Keratinocyte (primary cell): ENCODE measurements around the gene CACNA1I.

Source experiments
- EZH2 ChIP-seq: IDR thresholded peaks from one replicate; pipeline ENCODE4 v1.6.1; 2012; ENCODE audit warnings: inconsistent platforms, mild to moderate bottlenecking, low read length, moderate library complexity
- TF ChIP-seq, protein P1 (sequence below), 3 experiments: IDR thresholded peaks in 1 of 3; conservative IDR thresholded peaks in 1 of 3; optimal IDR thresholded peaks in 1 of 3; 2 replicates in 2 of 3; 3 replicates in 1 of 3; pipeline versions ENCODE3 to v1.5.1; 2011; ENCODE audit warnings: low read length in 3 of 3, mild to moderate bottlenecking in 3 of 3, moderate library complexity in 2 of 3, control low read depth in 1 of 3, inconsistent platforms in 1 of 3; ENCODE audit not compliant: insufficient read depth in 2 of 3; ENCODE audit errors: extremely low read depth in 1 of 3

DNA sequence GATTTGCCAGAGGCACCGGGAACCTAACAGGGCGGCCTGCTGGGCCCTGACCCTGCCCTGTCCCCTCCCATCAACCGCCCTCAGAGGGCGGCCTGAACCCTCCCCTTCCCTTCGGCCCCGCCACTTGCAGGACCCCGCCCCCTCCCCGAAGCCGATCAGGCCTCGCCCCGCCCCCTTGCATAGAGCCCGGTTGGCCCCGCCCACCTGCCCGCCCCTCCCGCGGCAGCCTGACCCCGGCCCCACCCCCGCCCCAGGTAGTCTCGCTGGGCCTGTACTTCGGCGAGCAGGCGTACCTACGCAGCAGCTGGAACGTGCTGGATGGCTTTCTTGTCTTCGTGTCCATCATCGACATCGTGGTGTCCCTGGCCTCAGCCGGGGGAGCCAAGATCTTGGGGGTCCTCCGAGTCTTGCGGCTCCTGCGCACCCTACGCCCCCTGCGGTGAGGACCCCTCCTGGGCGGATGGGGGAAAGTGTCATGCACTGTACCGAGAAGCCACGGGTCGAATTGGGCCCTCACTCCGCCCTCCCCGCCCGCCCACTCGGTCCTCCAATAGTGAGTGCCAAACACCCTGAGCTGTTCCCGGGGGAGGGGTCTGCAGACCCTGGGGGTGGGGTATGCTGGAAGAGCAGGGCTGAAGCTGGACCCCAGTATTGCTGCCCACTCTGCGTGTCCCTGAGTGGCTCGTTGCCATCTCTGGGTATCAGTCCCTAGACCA, 94.1 kb downstream of the CACNA1I start:
- TF ChIP-seq, protein P1, sequence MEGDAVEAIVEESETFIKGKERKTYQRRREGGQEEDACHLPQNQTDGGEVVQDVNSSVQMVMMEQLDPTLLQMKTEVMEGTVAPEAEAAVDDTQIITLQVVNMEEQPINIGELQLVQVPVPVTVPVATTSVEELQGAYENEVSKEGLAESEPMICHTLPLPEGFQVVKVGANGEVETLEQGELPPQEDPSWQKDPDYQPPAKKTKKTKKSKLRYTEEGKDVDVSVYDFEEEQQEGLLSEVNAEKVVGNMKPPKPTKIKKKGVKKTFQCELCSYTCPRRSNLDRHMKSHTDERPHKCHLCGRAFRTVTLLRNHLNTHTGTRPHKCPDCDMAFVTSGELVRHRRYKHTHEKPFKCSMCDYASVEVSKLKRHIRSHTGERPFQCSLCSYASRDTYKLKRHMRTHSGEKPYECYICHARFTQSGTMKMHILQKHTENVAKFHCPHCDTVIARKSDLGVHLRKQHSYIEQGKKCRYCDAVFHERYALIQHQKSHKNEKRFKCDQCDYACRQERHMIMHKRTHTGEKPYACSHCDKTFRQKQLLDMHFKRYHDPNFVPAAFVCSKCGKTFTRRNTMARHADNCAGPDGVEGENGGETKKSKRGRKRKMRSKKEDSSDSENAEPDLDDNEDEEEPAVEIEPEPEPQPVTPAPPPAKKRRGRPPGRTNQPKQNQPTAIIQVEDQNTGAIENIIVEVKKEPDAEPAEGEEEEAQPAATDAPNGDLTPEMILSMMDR (optimal IDR thresholded peaks at IDR 0.05 in 1 of 3, IDR thresholded peaks at IDR 0.05 in 1 of 3, conservative IDR thresholded peaks at IDR 0.05 in 1 of 3; ENCODE audit: extremely low read depth in 1 of 3, insufficient read depth in 2 of 3, low read length in 3 of 3), result no peak
- no peak for TF ChIP-seq EZH2
